HG03460 (cell line): ENCODE measurements around the gene DISC1.
"Not testable (repeated sequence)": the region's sequence is repeated elsewhere in the genome, so short reads cannot be mapped to it uniquely, and the experiment has no call there.

Experiments
- ATAC-seq: cut with Tn5 transposase; IDR thresholded peaks from one replicate; pipeline ENCODE4 v1.9.1; 2021; ENCODE audit not compliant: unreplicated experiment

DISC1 gene

DNA sequence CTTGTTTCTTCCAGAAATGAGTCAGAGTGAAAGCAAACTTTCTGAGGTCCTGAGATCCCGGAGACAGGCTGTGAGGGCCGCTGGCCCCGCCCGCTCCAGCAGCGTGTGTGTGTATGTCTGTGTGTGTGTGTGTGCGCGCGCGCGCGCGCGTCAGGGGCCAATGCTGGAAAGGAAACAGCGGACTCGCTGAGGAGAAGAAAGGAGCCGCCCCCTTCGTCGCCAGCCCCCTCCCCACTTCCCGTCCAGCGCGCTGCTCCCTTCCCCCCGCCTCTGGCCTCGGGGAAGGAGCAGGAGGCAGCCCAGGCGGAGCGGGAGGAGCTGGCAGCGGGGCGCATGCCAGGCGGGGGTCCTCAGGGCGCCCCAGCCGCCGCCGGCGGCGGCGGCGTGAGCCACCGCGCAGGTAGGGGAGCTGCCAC, at the start of gene DISC1:
DISC1 (plus strand) TSS at position 256 of the 416 bp plus-strand sequence; CDS start at position 334, 78 bp downstream.
- peak; percentile 59 for ATAC-seq

DNA sequence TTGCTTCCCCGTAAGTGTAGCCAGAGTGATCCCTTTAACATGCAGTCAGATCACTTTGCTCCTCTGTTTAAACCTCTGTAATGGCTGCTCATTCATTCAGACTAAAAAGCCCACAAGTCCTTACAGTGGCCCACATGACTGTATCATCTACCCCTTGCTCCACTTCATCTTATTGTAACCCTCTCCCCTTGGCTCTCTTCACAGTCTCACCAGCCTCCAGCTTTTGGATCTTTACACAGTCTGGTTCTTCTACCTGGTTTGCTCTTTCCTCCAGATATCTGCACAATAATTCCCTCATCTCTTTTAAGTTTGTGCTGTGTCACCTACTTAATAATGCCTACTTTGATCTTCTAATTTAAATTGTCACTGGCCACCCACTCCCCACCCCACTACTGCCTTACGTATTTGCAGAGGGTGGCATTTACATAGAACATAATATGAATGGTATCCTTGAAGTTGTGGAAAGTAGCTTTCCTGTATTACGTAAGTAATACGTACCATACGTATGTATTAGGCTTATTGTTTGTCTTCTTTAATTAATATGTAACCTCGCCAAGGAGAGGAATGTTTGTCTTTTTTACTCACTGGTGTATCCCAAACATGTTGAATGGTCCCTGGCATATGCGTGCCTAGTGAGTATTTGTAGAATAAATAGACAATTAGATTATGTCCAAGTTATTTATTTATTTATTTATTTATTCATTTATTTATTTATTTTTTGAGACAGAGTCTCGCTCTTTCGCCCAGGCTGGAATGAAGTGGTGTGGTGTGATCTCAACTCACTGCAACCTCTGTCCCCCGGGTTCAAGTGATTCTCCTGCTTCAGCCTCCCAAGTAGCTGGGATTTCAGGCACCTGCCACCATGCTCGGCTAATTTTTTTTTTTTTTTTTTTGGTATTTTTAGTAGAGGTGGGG, 49.5 kb upstream of the DISC1 start:
- no peak for ATAC-seq

DNA sequence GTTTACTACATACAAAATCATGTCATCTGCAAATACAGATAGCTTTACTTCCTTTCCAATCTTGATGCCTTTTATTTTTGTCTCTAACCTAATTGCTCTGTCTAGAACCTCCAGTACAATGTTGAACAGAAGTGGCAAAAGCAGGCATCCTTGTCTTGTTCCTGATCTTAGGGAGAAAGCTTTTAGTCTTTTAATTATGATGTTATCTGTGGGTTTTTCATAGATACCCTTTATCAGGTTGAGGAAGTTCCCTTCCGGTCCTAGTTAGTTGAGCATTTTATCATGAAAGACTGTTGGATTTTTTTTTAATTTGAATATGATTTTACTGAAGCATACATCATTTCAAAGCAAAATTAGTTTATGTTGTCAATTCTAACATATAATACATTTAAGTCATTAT, 45.7 kb upstream of the DISC1 start:
- no peak for ATAC-seq

DNA sequence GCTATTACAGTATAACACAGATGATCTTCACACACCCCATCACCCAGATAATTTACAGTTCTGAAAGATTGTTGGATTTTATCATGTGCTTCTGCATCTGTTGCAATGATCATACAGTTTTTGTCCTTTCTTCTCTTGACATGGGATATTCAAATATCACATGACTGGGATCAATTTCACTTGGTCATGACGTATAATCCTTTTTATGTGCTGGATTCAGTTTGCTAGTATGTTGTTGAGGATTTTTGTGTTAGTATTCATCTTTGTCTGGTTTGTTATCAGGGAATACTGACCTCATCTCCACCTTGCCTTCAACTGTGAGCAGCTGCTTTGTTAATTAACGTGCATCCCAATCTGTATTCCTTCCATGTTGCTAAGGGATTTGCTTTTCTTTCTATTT, 44.7 kb upstream of the DISC1 start:
- ATAC-seq: no peak

DNA sequence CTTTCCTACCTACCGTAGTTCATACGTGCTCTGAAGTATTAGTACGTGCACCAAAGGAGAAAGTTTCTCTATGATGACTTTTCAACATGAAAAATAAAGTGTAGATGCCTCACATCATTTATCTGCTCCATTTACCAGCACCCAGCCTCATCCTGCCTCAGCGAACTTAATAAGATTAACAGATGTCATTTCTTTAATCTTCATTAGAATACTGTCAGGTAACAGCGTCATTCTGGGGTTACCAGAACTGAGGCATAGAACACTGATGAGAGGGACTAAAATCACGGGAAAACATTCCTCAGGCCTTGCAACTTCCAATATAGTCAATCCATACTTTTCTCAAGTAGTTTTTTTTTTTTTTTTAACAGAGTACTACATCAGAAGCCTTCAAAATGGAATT, 43.2 kb upstream of the DISC1 start:
- no peak for ATAC-seq

DNA sequence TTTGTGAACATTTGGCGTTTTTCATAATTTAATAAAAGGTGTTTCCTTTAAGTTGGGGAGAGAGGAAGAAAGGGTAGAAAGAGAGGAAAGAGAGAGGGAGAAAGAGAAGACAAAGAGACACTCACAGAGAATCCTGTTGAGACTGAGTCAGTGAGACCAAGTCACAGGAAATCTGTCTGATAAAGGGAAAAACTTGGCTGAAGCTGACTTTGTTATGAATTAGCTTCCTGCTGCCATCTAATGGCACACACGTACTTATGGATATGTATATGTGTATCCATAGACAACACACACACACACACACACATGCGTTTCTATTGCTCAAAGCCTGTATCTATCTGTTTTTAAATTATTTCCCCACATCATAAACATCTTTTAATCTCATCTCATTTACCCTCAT, 42.5 kb upstream of the DISC1 start:
- ATAC-seq: no peak

DNA sequence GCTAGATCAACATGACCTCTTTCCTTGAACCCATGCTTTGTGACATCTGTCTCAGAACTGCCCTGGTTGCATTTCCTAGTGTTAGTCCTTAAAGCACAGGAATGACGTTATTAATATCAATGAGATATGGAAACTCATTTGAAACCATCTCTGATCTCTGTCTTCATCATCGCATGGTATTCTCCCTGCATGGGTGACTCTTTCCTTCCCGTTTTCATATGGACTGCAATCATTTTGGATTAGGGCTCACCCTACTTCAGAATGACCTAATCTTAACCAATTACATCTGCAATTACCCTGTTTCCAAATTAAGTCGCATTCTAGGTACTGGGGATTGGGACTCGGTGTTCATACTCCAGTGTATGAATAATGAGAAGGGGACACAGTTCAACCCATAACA, 41.7 kb upstream of the DISC1 start:
- no peak for ATAC-seq

DNA sequence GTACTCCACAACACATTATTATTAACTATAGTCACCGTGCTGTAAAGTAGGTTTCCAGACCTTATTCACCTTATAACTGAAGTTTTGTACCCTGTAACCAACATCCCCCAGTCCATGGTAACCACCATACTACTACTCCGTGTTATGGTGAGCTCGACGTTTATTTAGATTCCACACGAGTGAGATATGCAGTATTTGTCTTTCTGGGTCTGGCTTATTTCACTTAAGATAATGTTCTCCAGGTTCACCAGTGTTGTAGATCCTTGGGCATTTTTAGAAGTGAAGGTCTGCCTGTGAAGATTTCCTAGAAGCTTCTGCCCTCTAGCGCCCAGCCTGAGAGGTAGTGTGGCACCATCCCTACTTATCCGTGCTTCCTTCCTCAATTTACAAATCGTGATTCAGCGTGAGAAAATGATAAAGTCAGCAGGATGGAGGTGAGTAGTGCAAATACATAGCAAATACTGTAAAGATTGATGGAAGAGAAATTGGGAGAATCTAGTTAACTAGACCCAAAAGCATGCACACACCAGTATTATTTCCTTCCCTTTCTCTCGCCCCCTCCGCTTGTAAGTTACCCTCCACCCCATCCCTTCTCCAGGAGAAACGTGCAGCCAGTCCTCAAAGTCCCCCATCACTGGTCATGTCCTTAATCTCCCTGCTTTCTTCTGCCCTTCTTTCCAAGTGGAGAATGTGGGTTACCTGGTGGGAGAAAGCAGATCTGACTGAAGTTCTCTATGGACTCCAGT, 36.0 kb upstream of the DISC1 start:
- no peak for ATAC-seq

DNA sequence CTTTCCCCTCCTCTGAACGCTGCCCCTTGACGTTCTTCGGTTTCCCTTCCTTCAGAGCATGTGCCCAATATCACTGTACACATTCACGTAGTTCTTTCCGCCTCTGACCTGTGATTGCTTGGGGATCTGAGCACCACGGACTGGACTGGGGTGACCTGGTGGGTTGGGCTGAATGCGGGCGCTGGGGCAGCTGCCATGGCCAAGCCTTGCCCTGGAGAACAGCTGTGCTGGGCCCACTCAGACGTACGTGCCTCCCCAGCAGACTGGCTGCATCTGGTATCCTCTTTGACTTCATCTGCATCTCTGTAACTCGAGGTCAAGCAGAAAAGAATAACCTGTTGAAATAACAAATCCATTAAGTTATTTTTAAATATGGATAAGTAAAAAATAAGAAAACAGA, 35.1 kb upstream of the DISC1 start:
- no peak for ATAC-seq

DNA sequence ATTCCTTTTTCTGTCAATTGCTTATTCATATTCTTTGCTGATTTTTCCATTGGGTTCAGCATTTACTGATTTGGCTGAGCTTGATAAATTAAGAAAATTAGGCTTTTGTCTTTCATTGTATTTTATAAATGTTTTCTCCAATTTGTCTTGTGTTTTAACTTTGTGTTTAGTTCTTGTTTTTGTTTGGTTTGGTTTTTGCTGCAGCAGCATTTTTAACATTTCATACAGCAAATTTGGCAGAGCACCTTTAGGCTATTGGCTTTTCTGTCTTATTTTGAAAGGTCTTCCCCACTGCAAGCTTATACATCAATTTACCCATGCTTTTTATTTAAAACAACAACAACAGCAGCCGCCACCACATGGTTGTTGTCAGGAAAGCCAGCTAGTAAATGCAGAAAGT, 33.8 kb upstream of the DISC1 start:
- ATAC-seq: no peak

DNA sequence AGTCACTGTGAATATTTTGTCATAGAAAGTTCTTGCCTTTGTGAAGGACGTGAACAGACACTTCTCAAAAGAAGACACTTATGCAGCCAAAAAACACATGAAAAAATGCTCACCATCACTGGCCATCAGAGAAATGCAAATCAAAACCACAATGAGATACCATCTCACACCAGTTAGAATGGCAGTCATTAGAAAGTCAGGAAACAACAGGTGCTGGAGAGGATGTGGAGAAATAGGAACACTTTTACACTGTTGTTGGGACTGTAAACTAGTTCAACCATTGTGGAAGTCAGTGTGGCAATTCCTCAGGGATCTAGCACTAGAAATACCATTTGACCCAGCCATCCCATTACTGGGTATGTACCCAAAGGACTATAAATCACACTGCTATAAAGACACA, 33.3 kb upstream of the DISC1 start:
- ATAC-seq: not testable (repeated sequence)

DNA sequence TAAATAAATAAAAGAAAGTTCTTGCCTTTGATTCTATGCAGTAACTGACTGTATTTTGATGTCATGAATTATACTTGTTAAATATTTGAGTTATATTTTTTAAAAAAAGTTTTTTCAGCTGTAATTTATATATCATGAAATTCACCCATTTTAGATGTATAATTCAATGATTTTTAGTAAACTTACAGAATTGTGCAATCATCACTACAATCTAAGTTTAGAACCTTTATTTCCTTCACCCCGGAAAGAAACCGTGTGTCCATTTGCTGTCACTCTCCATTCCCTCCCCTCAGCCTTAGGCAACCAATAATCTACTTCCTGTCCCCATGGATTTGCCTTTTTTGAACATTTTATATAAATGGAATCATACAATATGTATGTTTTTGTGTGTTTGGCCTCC, 32.5 kb upstream of the DISC1 start:
- no peak for ATAC-seq

DNA sequence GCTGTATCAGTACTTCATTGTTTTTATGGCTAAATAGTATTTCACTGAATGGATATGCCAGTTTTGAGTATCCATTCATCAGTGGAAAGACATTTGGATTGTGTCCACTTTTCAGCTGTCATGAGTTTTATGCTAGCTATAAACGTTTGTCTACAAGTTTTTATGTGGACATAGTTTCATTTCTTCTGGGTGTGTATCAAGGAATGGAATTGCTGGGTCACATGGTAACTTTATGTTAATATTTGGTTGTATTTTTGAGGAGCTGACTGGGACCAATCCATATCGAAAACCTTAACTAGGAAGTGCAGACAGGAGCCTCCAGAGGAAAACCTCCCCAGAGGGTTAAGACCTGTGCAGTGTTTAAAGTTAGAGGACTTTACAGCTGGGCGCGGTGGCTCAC, 31.8 kb upstream of the DISC1 start:
- ATAC-seq: no peak

DNA sequence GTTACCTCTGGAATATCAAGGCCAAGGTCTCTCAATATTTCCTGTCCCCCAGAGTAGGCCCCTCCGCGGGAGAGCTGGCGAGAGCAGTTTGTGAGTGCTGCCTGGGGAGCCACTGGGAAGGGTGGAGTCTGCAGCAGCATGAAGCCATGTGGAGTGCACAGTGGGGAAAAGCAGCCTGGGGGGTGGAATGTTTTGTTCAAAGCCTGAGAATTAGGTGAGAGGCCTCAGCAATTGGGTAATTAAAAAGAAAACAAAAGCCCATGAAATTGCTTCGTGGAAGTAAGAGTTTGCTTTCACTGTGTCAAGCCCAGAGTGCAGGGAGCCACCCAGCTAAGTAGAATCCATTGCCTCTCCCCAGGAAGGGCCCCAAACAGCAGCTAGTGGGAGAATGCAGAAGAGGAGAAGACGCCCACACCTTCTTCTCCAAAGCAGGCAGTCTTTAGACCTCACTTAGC, 30.2 kb upstream of the DISC1 start:
- ATAC-seq: no peak

DNA sequence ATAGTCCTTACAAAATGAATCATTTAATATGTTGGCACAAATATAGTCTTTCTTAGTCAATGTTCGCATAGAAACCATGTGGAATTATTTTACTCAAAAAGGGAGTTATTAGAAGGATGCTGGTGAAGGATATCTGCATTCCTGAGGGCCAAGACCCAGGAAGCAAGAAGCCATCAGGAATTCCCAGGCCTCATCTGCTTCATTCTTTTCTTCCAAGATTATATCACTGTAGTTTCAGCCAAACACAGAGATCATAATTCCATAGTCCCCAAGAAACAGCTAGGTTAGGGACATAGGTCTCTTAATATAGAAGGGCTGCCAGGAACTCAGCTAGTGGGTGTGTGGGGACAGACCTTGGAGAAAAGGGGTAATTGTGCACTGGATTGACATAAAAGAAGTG, 28.6 kb upstream of the DISC1 start:
- no peak for ATAC-seq

DNA sequence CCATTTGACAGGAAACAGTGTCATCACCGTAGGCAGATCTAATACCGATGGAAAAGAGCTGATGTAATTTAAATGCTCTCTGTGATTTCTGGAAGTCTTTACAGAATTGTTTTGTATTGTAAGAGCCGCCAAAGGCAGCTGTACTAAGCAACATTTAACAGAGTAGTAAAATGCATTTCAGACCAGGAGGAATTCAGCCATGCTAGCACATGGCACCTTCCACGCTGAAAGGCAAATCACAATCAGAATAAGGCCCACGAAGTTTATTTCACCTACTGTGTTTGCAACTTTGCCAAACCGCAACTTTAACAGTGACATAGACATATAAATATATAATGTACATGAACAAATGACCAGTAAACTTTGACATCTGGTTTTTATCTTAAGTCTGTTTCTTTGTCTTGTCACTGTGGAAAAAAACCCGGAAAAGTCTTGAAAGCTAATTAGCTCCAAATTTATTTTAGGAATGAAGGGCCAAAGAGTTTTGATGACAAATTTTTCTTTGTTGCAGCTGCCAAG, 26.1 kb upstream of the DISC1 start:
- no peak for ATAC-seq

DNA sequence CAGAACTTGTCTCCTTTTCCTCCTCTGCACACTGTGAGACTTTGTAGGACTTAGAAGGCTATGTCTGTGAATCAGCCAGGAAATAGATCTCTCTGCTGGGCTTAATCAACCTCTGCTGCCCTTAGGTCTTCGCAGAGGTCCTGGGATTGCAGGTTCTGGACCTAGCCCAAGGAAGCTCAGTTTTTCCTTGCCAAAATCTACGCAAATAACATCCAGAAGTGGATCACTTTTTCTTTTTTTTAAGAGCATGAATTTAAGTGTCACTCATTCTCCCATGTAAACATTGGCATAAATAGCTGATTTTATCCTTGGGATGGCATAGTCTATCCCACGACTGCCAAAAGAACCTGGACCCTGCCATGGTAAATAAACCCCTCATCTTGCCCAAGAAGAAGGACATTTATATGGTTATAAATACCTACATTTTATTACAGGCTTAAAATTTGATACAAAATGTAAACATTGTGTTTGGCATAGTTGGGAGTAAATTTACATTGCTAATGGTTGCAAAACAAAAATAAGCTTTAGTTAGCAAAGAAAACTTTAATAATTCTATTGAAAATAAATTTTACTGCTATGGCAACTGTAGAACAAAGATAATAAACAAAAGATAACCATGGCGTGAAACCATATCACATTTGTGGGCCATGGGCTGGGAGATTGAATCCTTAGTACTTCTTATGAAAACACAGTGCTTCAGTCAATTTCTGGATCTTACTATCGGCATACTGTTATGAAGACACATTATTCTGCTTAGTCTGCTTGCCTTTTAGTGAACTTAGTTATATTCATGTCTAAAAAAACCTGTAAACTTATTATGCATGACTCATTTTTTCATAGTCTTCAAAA, 24.5 kb upstream of the DISC1 start:
- ATAC-seq: no peak

DNA sequence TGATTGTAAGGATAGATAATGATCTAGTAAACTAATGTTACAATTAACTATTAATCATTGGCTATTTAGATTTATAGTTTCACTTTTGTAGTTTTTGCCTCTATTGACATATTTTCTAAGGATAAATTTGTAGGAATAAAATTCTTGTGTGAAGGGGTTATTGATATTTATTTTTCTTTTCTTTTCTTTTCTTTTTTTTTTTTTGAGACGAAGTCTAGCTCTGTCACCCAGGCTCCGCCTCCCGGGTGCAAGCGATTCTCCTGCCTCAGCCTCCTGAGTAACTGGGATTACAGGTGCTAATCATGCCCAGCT, 24.0 kb upstream of the DISC1 start:
- no peak for ATAC-seq

DNA sequence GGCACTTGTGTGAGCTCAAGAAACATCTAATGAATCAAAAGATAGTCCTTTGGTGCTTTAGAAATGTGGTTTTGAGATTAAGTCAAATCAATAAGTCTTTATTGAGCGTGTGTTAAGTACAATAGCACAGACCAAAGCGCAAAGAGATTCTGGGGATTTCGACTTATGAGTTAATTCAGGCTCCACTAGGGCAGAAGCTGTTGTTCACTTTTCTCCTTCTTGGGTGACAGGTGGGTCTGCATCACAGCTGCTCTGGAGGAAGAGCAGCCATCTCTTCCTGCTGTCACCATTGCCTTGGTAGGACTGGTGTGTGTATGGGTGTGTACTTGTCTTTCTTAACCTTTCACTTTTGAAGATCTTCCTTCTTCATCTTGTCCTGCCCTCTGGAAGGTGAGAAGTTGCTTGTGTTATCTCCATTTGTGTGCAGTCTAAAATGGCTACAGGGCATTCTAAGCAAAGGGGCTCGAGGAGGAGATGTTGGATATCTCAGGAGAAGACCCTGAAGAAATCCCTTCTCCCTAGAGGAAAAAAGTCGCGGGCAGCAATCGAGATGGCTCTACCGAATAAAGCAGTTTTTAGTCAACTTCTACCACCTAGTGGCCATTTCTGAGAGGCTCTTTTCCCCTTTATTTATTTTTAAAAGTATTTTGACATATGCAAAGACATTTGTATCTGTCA, 22.9 kb upstream of the DISC1 start:
- peak; percentile 69 for ATAC-seq

DNA sequence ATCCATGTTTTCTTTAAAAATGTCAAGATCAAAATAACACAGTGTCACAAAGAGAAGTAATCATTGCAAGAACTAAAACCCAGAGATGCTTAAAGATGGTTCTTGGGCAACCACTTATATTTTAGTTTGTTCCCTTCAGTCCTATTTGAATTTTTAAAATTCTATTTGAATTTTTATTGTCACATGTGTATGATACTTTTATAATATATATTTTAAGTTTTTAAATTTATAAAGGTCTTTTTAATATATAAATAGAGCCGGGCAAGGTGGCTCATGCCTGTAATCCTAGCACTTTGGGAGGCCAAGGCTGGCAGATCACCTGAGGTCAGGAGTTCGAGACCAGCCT, 22.3 kb upstream of the DISC1 start:
- ATAC-seq: no peak
